HCT116 (cell line): ENCODE measurements around the gene GRK5. TPM values are rescaled to one million over a fixed set of nuclear protein-coding genes. Genes with fewer than 3 reads are reported as not detected.
A peak's percentile ranks its signal among the peaks of the same experiment; 100 is the strongest.

ENCODE experiments used
- ATAC-seq: fragments of 200-7000 bp; cut with Tn5 transposase; 2 replicates; pipeline ENCODE4 v1.9.1; 2020; ENCODE audit warnings: mild to moderate bottlenecking, moderate library complexity
- BruUV-seq: library from RNA; stranded (reverse); fragments of 400-500 nt; replicated peaks from 2 replicates; lab custom pipeline; 2021; lab: Mats Ljungman, UMichigan
- CTCF ChIA-PET: fragments of 300-600 bp; sonication (Branson Sonifier 250); formaldehyde crosslinking; loops from one replicate; lab custom pipeline; 2021; ENCODE audit warnings: antibody characterized with exemption; lab: Charles Lee
- POLR2A ChIA-PET: fragments of 300-600, 350-600 bp; sonication (Branson Sonifier 250); formaldehyde crosslinking; loops from one replicate; lab custom pipeline; 2021; ENCODE audit warnings: antibody characterized with exemption; lab: Charles Lee
- RAD21 ChIA-PET, 2 experiments: fragments of 300-600 bp; sonication (Branson Sonifier 250); formaldehyde crosslinking; loops; one replicate each; lab custom pipeline; 2023; ENCODE audit warnings: low total read pairs in 2 of 2; ENCODE audit not compliant: uncharacterized antibody in 2 of 2, unreplicated experiment in 2 of 2, low non-redundant PET in 1 of 2; lab: Charles Lee
- DNase-seq: peaks from one replicate; pipeline ENCODE4 v3.0.0-alpha.2; 2010; ENCODE audit warnings: low read depth, low spot score
- H2AFZ ChIP-seq: fragments of 200-600 bp; shearing (Covaris generic), sonication (generic); 2 replicates; pipeline ENCODE4 v1.6.1; 2017; ENCODE audit warnings: low read depth, mixed run types, mixed read lengths, antibody characterized with exemption, low read length; ENCODE audit not compliant: poor library complexity, severe bottlenecking
- H3K27ac ChIP-seq: 2 replicates; pipeline ENCODE4 v1.5.1; 2012; ENCODE audit warnings: low read depth, low read length
- H3K27me3 ChIP-seq: fragments of 200-600 bp; sonication (generic); 2 replicates; pipeline ENCODE4 v1.6.1; 2016; ENCODE audit warnings: mixed run types, low read length, mixed read lengths; ENCODE audit not compliant: insufficient read depth
- H3K36me3 ChIP-seq, 2 experiments: fragments of 200-500 bp in 1 of 2; fragments of 200-600 bp in 1 of 2; sonication (Bioruptor generic) in 1 of 2; sonication (generic) in 1 of 2; 2 replicates each; pipeline versions ENCODE4 v1.5.1 to v1.6.1; 2014 to 2016; ENCODE audit warnings: low read length in 2 of 2, inconsistent platforms in 1 of 2, mixed read lengths in 1 of 2, mixed run types in 1 of 2; ENCODE audit not compliant: insufficient read depth in 2 of 2, control insufficient read depth in 1 of 2
- H3K4me1 ChIP-seq, 2 experiments: fragments of 200-600 bp in 1 of 2; sonication (generic) in 1 of 2; 2 replicates each; pipeline versions ENCODE4 v1.5.1 to v1.6.1; 2012 to 2017; ENCODE audit warnings: low read length in 2 of 2, inconsistent platforms in 1 of 2, mild to moderate bottlenecking in 1 of 2, mixed read lengths in 1 of 2, mixed run types in 1 of 2, moderate library complexity in 1 of 2; ENCODE audit not compliant: insufficient read depth in 2 of 2, control insufficient read depth in 1 of 2
- H3K4me2 ChIP-seq: fragments of 200-600 bp; sonication (generic); 2 replicates; pipeline ENCODE4 v1.6.1; 2017; ENCODE audit warnings: mixed run types, low read length, mixed read lengths
- H3K4me3 ChIP-seq, 2 experiments: fragments of 200-600 bp in 1 of 2; sonication (generic) in 1 of 2; replicated peaks in 1 of 2; 2 replicates each; pipeline ENCODE4 v1.5.1; 2011 to 2016; ENCODE audit warnings: low read length in 2 of 2, control low read depth in 1 of 2, low read depth in 1 of 2, mild to moderate bottlenecking in 1 of 2, mixed read lengths in 1 of 2, mixed run types in 1 of 2
- H3K79me2 ChIP-seq: fragments of 200-600 bp; sonication (generic); 2 replicates; pipeline ENCODE4 v1.6.1; 2017; ENCODE audit warnings: mild to moderate bottlenecking, mixed run types, low read length, moderate library complexity, mixed read lengths; ENCODE audit not compliant: insufficient read depth
- H3K9ac ChIP-seq: fragments of 200-600 bp; sonication (generic); 2 replicates; pipeline ENCODE4 v1.6.1; 2016; ENCODE audit warnings: low read length, mixed read lengths
- H3K9me2 ChIP-seq: fragments of 200-600 bp; sonication (generic), shearing (Covaris generic); 2 replicates; pipeline ENCODE4 v1.6.1; 2017; ENCODE audit warnings: mixed run types, mild to moderate bottlenecking, moderate library complexity; ENCODE audit not compliant: insufficient read depth
- H3K9me3 ChIP-seq, 2 experiments: fragments of 200-500 bp in 1 of 2; fragments of 200-600 bp in 1 of 2; sonication (Bioruptor generic) in 1 of 2; sonication (generic) in 1 of 2; 2 replicates each; pipeline ENCODE4 v1.6.1; 2014 to 2017; ENCODE audit warnings: low read length in 2 of 2, mixed read lengths in 2 of 2, inconsistent platforms in 1 of 2, low read depth in 1 of 2, mild to moderate bottlenecking in 1 of 2, mixed run types in 1 of 2, moderate library complexity in 1 of 2; ENCODE audit not compliant: control insufficient read depth in 1 of 2, insufficient read depth in 1 of 2
- H4K20me1 ChIP-seq: fragments of 200-600 bp; sonication (generic), shearing (Covaris generic); 2 replicates; pipeline ENCODE4 v1.6.1; 2017; ENCODE audit warnings: mixed run types, mild to moderate bottlenecking, moderate library complexity; ENCODE audit not compliant: insufficient read depth
- CEBPB ChIP-seq: IDR thresholded peaks from 2 replicates; pipeline ENCODE4 v1.6.1; 2012; ENCODE audit warnings: low read depth
- EGR1 ChIP-seq: IDR thresholded peaks from 2 replicates; pipeline ENCODE4 v1.6.1; 2012; ENCODE audit warnings: low read depth
- ELF1 ChIP-seq: IDR thresholded peaks from 2 replicates; pipeline ENCODE4 v1.6.1; 2012; ENCODE audit warnings: low read depth, borderline replicate concordance
- EZH2phosphoT487 ChIP-seq: fragments of 200-600 bp; IDR thresholded peaks from 2 replicates; pipeline ENCODE4 v1.6.1; 2018; ENCODE audit warnings: antibody characterized with exemption, borderline replicate concordance
- FOSL1 ChIP-seq: IDR thresholded peaks from 2 replicates; pipeline ENCODE4 v1.6.1; 2012; ENCODE audit warnings: low read depth
- JUND ChIP-seq: IDR thresholded peaks from 2 replicates; pipeline ENCODE4 v1.6.1; 2012
- POLR2A ChIP-seq: IDR thresholded peaks from 2 replicates; pipeline ENCODE4 v1.7.0; 2011; ENCODE audit warnings: borderline replicate concordance; ENCODE audit not compliant: insufficient read depth, insufficient read length; ENCODE audit errors: extremely low read depth
- POLR2AphosphoS5 ChIP-seq: IDR thresholded peaks from 2 replicates; pipeline ENCODE4 v1.6.1; 2011; ENCODE audit warnings: mild to moderate bottlenecking, low read depth, low read length, moderate library complexity
- RAD21 ChIP-seq: IDR thresholded peaks from 2 replicates; pipeline ENCODE4 v1.6.1; 2012; ENCODE audit warnings: low read depth, mild to moderate bottlenecking
- SIN3A ChIP-seq: IDR thresholded peaks from 2 replicates; pipeline ENCODE4 v1.6.1; 2012; ENCODE audit warnings: low read depth
- SRF ChIP-seq: IDR thresholded peaks from 2 replicates; pipeline ENCODE4 v1.6.1; 2012; ENCODE audit warnings: low read depth
- TCF7L2 ChIP-seq: IDR thresholded peaks from 2 replicates; pipeline ENCODE4 v1.7.0; 2011; ENCODE audit warnings: borderline replicate concordance, inconsistent platforms; ENCODE audit not compliant: insufficient read depth, insufficient read length; ENCODE audit errors: extremely low read depth
- ZFX ChIP-seq: fragments of 450-650 bp; IDR thresholded peaks from 2 replicates; pipeline ENCODE4 v1.6.1; 2017
- ZNF274 ChIP-seq: fragments of 200-500 bp; sonication (Bioruptor generic); IDR thresholded peaks from 2 replicates; pipeline ENCODE4 v1.6.1; 2014; ENCODE audit warnings: mild to moderate bottlenecking, low read depth, low read length, inconsistent platforms
- intact Hi-C: fragments of 100-400 bp; cut with micrococcal nuclease; formaldehyde crosslinking; loops from 2 replicates; pipeline ENCODE4 v1.10.0; 2022
- total RNA-seq: library from RNA; stranded (reverse); gene quantifications from one replicate; pipeline ENCODE4 v1.2.1, GENCODE V29; 2021; ENCODE audit not compliant: unreplicated experiment
- TF ChIP-seq, protein P1 (sequence below): IDR thresholded peaks from 2 replicates; pipeline ENCODE4 v1.6.1; 2011; ENCODE audit warnings: mild to moderate bottlenecking, low read length, moderate library complexity; ENCODE audit not compliant: insufficient replicate concordance; ENCODE audit errors: extremely low read depth
- TF ChIP-seq, protein P2 (sequence below): IDR thresholded peaks from 2 replicates; pipeline ENCODE4 v1.6.1; 2012
- TF ChIP-seq, protein P3 (sequence below), 3 experiments: fragments of 200-600 bp in 1 of 3; sonication (generic) in 1 of 3; IDR thresholded peaks in 2 of 3; conservative IDR thresholded peaks in 1 of 3; 2 replicates each; pipeline ENCODE4 v1.5.1; 2012 to 2017; ENCODE audit warnings: low read depth in 2 of 3, low read length in 2 of 3, antibody characterized with exemption in 1 of 3, borderline replicate concordance in 1 of 3, control low read depth in 1 of 3, mild to moderate bottlenecking in 1 of 3, mixed read lengths in 1 of 3, mixed run types in 1 of 3, moderate library complexity in 1 of 3; ENCODE audit not compliant: insufficient read depth in 1 of 3
- TF ChIP-seq, protein P4 (sequence below): IDR thresholded peaks from 2 replicates; pipeline ENCODE4 v1.6.1; 2012

The GRK5 gene
- total RNA-seq, 1 experiment from 2014 or later, result 7.3 TPM

DNA sequence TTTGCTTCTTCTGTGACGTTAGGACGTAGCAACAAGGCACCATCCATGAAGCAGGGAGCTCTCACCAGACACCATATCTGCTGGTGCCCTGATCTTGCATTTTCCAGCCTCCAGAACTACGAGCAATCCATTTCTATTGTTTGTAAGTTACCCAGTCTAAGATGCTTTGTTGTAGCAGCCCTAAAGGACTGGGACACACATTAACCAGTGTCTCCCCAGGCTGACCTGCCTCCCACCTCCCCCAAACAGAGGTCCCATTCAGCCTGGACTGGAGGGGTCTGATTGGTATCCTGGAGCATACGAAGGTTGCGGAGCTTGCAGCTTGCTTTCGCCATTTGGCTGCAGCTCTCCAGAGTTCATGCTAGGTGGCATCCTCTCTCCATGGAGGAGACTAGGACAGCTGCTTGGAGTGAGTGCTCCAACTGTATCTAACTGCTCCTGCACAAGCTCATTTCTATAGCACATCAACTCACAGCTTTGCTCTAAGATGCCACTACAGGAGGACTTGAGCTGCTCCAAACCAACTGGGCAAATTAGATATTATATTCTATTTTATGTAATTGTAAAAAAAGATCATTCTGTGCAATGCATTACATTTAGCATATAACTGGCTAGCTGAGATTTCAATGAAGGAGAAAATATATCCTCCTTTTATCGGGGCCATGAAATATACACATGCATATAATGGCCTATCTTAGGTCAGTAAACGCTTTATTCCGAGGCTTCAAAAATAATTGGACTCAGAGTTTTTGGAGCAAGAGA is 8.0 kb upstream of the GRK5 start:
- Histone ChIP-seq H3K27me3 (no peaks in the 10 kb centered on the region), H3K4me1 (peaks cover 0 to 21% of the 10 kb centered on the region in 2 experiments; a peak in 2 of 4 replicates), H2AFZ (no peak overlapping the region), H3K27ac (no peak overlapping the region), H4K20me1 (no peaks in the 10 kb centered on the region), H3K36me3 (no peaks in the 10 kb centered on the region), H3K4me2 (peak overlapping the region; percentile 20; the same call in 1 of the 2 replicates), H3K4me3 (no peak overlapping the region), H3K9me3 (no peaks in the 10 kb centered on the region), H3K9ac (no peak overlapping the region), H3K79me2 (no peaks in the 10 kb centered on the region), H3K9me2 (no peaks in the 10 kb centered on the region)
- POLR2A ChIA-PET, result interaction anchor here (1.1 to 1.5 kb wide), 2 partner anchors 10 to 290 kb away, joined by 4 read pairs; no protein-coding TSS in a partner anchor
- CTCF ChIA-PET, result interaction anchor here (0.6 to 3.9 kb wide), 41 partner anchors 7 to 1138 kb away, joined by 3 to 70 read pairs (median 5); partner anchors contain the start of genes GRK5 and RGS10
- no TSS peak for BruUV-seq
- intact Hi-C loops, result loop anchor here (1.0 to 10.0 kb wide), 7 partner anchors 218 to 655 kb away; partner anchors contain the start of gene RGS10
- ATAC-seq (peak; percentile 92), DNase-seq (peak; percentile 77)
- RAD21 ChIA-PET, result interaction anchor here (0.7 to 2.9 kb wide), 26 partner anchors 9 to 632 kb away, joined by 3 to 27 read pairs (median 5); partner anchors contain the start of gene RGS10 (in 2 of the 2)
- TF ChIP-seq, protein P1, sequence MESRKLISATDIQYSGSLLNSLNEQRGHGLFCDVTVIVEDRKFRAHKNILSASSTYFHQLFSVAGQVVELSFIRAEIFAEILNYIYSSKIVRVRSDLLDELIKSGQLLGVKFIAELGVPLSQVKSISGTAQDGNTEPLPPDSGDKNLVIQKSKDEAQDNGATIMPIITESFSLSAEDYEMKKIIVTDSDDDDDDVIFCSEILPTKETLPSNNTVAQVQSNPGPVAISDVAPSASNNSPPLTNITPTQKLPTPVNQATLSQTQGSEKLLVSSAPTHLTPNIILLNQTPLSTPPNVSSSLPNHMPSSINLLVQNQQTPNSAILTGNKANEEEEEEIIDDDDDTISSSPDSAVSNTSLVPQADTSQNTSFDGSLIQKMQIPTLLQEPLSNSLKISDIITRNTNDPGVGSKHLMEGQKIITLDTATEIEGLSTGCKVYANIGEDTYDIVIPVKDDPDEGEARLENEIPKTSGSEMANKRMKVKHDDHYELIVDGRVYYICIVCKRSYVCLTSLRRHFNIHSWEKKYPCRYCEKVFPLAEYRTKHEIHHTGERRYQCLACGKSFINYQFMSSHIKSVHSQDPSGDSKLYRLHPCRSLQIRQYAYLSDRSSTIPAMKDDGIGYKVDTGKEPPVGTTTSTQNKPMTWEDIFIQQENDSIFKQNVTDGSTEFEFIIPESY, result no peak
- TF ChIP-seq ZFX, result no peak
- TF ChIP-seq, protein P2, sequence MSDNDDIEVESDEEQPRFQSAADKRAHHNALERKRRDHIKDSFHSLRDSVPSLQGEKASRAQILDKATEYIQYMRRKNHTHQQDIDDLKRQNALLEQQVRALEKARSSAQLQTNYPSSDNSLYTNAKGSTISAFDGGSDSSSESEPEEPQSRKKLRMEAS, result no peak
- TF ChIP-seq CEBPB, result no peak
- no peak for TF ChIP-seq TCF7L2
- no peak for TF ChIP-seq SRF
- TF ChIP-seq ZNF274, result no peak
- no peak for TF ChIP-seq FOSL1
- no peak for TF ChIP-seq EGR1
- TF ChIP-seq RAD21, result peak; percentile 99
- no peak for TF ChIP-seq JUND
- TF ChIP-seq, protein P3, sequence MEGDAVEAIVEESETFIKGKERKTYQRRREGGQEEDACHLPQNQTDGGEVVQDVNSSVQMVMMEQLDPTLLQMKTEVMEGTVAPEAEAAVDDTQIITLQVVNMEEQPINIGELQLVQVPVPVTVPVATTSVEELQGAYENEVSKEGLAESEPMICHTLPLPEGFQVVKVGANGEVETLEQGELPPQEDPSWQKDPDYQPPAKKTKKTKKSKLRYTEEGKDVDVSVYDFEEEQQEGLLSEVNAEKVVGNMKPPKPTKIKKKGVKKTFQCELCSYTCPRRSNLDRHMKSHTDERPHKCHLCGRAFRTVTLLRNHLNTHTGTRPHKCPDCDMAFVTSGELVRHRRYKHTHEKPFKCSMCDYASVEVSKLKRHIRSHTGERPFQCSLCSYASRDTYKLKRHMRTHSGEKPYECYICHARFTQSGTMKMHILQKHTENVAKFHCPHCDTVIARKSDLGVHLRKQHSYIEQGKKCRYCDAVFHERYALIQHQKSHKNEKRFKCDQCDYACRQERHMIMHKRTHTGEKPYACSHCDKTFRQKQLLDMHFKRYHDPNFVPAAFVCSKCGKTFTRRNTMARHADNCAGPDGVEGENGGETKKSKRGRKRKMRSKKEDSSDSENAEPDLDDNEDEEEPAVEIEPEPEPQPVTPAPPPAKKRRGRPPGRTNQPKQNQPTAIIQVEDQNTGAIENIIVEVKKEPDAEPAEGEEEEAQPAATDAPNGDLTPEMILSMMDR (IDR thresholded peaks at IDR 0.05 in 2 of 3, conservative IDR thresholded peaks at IDR 0.05 in 1 of 3; ENCODE audit: borderline replicate concordance in 1 of 3, insufficient read depth in 1 of 3, low read depth in 2 of 3, low read length in 2 of 3), result peak; percentile 87 to 93 (median 90)
- no peak for TF ChIP-seq EZH2phosphoT487
- no peak for TF ChIP-seq SIN3A
- TF ChIP-seq POLR2AphosphoS5, result no peak
- no peak for TF ChIP-seq POLR2A
- TF ChIP-seq ELF1, result no peak
- TF ChIP-seq, protein P4, sequence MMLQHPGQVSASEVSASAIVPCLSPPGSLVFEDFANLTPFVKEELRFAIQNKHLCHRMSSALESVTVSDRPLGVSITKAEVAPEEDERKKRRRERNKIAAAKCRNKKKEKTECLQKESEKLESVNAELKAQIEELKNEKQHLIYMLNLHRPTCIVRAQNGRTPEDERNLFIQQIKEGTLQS, result no peak
